ENCODE data around the gene SLC8B1.

GRCh38 chr12:113298861-113299545 lies 35.9 kb downstream of the SLC8B1 start:
- TF ChIP-seq EZH2 (IDR thresholded peaks at IDR 0.05), result no peak
- TF ChIP-seq POLR2AphosphoS5 (IDR thresholded peaks at IDR 0.05; ENCODE audit: borderline replicate concordance, low read depth, low read length), result no peak
- no peak for TF ChIP-seq FOXP2 (optimal IDR thresholded peaks at IDR 0.05; ENCODE audit: control extremely low read depth, extremely low read length, insufficient read depth)
